G401 (cell line): ENCODE results near the gene KIF26B. TPM values are rescaled to one million over a fixed set of nuclear protein-coding genes. Genes with fewer than 3 reads are reported as not detected.

Experiments
- DNase-seq: peaks from one replicate; pipeline ENCODE4 v3.0.0-alpha.2; 2015; ENCODE audit warnings: low spot score
- in situ Hi-C: cut with HindIII; loops from 2 replicates; pipeline ENCODE4 v1.10.0; 2016; ENCODE audit warnings: low sequenced_read_pairs, mixed read lengths
- total RNA-seq: library from RNA; depleted of rRNA; stranded (reverse); fragments of >200 nt; shearing (Covaris generic); gene quantifications from 2 replicates; pipeline ENCODE4 v1.2.3, GENCODE V29; 2014

KIF26B gene
- total RNA-seq, 1 experiment from 2014 or later: 9.8 TPM

DNA sequence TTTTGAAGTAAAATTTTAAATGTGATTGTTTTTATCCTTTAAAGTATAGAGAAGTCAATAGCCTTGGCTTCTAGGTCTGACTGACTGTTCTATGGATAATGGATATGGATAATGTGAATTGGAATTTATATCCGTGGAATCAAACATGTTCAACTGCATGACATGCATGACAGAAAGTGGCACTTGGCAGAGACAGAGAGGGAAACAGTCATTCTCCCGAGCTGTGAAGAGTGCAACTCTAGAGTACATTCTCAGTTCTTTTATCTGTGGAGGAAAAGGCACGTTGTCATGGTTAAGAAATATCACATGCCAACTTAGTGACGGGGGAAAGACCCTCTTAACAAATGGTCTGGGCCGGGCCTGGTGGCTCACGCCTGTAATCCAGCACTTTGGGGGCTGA lies 67.0 kb downstream of the KIF26B start:
- in situ Hi-C loops: no loop called here
- DNase-seq: no peak

DNA sequence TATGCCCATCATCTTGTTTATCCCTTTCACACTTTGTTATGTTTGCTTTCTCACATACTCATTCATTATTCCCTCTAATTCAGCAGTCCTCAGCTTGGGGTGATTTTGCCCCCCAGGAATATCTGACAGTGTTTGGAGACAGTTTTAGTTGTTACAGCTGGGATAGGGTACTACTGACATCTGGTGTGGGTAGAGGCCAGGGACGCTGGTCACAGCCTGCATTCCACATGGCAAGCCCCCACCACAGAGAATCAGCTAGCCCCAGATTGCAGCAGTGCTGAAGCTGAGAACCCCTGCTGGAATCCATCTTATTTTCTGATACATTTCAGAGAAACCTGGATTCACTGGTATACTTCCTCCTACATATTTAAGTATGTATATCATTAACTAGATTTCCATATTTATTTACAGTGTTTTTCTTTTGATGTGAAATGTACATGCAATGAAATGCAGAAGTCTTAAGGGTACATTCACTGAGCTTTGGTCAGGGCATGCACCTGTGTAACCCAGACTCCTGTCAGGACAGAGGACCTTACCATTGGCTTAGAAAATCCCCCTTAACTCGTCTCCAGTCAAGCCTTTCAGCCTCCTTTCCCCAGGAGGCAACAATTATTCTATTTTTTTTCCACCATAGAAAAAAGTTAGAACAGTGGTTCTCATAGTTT lies 68.3 kb downstream of the KIF26B start:
- DNase-seq: no peak
- in situ Hi-C loops: no loop called here

GRCh38 chr1:245225322-245226202 lies 70.8 kb downstream of the KIF26B start:
- in situ Hi-C loops: no loop called here
- peak; percentile 81 for DNase-seq

- DNase-seq: no peak
Measured at GRCh38 chr1:245226203-245226499, 71.4 kb downstream of the KIF26B start.

GRCh38 chr1:245229051-245229450 lies 74.3 kb downstream of the KIF26B start:
- in situ Hi-C loops: no loop called here
- DNase-seq: no peak

More at GRCh38 chr1:245226203-245226499, 71.4 kb downstream of the KIF26B start:
- in situ Hi-C loops: no loop called here

DNA sequence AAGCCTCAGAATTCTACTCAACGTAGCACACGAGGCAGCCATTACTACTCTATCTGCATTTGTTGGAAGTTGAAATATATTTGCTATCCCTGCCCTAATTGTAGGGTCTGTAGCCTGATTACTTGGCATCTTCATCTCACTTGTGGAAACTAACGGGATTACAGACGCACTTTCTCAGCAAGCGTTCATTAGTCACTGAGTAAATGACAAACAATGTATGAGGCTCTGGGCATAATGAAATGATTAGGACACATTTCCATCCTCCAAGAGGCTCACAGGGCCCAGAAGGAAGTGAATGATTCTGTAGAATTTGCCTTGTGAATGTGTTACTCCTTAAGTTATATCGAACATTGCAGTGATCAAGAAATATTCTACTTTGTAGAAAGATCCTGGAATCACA lies 78.1 kb downstream of the KIF26B start:
- DNase-seq: no peak
- in situ Hi-C loops: no loop called here

- in situ Hi-C loops: no loop called here
- DNase-seq: peak; percentile 81
Measured at GRCh38 chr1:245234217-245235081, 79.7 kb downstream of the KIF26B start.

GRCh38 chr1:245235156-245235555 lies 80.4 kb downstream of the KIF26B start:
- peak; percentile 67 for DNase-seq
- in situ Hi-C loops: no loop called here

GRCh38 chr1:245240648-245241165 lies 85.9 kb downstream of the KIF26B start:
- peak; percentile 68 for DNase-seq
- in situ Hi-C loops: no loop called here

DNA sequence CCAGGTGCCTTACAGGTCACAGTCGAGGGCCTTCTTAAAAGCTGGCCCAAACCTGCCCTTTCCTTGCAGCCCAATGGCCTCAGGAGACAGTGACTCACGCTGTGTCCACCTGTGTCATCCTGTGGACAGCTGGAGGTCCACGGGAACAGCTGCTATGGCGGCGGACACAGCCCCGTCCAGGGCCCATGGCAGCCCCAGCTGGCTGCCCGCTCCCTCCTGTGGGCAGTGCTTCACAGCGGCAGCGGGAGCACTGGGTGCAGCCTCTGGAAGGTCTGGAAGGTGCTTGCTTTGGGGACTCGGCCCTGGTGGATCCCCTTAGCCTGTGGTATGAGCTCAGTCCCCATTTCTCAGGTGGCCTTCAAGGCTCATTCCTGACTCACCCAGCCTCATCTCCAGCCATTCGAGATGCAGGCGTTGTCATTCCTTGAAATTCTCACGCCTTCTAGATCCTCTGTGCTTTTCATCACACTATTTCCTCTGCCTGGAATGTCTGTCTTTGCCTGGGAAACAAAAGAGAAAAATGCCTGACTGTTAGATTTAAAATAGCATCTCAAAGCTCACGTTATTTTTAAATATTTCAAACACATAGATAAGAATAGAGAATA lies 86.8 kb downstream of the KIF26B start:
- no peak for DNase-seq
- in situ Hi-C loops: no loop called here

DNA sequence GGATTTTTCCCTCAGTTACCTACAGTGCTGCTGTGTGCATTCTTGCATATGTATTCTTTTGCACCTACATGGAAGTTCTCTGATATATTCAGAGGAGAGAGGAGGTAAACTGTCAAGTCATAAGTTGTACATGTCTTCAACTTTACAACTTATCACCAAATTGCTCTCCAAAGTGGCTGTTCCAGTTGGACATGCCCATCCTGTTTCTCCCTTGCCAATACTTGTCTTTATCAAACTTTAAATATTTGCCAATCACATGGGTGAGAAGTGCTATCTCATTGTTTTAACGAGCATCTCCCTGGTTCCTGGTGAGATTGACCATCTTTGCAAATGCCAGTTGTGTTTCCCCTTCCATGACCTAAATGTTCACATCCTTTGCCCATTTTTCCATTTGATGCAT lies 88.2 kb downstream of the KIF26B start:
- in situ Hi-C loops: no loop called here
- DNase-seq: no peak

DNA sequence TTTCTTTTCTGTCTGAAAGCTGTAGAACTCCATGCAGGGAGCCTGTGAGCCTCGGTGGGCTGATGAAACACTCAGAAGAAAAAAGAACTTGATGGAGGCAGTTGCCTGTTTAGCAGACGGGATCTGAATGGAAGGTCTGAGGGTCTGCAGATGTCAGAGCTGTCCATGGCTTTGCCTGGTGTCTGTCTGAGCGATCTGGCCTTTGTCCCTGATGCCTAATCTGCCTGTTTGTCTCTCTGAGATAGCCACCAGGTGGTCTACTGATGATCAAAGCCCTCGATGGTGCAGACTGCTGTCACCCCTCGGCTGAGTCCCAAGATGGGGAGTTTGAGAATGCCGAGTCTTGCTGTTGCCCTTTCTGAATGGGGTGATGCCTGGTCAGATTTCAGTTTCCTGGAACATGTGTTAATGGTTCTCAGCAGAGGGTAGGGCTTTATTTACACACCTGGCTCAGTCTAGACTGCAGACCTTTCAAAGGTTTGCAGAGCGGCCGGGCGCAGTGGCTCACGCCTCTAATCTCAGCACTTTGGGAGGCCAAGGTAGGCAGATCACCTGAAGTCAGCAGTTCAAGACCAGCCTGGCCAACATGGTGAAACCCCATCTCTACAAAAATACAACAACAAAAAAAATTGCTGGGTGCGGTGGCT lies 90.4 kb downstream of the KIF26B start:
- in situ Hi-C loops: no loop called here
- DNase-seq: no peak

DNA sequence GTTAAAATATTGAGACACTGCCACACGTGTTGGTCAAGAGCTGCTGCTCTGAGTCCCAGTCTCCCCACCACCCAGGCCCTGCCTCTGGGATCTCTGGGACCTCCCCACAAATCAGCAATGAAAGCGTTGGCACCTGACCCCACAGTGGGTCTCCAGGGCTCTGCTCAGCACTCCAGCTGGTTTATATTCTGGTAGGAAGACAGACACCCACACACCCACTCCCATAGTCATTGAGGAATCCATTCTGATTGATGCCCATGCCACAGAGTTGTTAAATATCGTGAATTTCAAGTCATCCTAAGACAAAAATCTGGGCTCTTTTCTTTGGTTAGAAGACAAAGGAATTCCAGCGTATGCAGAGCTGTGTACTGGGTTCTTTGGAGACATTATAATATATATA lies 91.6 kb downstream of the KIF26B start:
- in situ Hi-C loops: no loop called here

GRCh38 chr1:245247356-245247755 lies 92.6 kb downstream of the KIF26B start:
- in situ Hi-C loops: no loop called here
- DNase-seq: no peak

More for the DNA sequence above, 91.6 kb downstream of the KIF26B start:
- no peak for DNase-seq

GRCh38 chr1:245247801-245248200 lies 93.0 kb downstream of the KIF26B start:
- in situ Hi-C loops: no loop called here
- DNase-seq: peak; percentile 69

GRCh38 chr1:245248231-245248731 lies 93.5 kb downstream of the KIF26B start:
- in situ Hi-C loops: no loop called here
- DNase-seq: peak; percentile 75

- DNase-seq: no peak
- in situ Hi-C loops: no loop called here
Measured at GRCh38 chr1:245255783-245256182, 101.0 kb downstream of the KIF26B start.

- in situ Hi-C loops: no loop called here
- no peak for DNase-seq
Measured at GRCh38 chr1:245256528-245256927, 101.7 kb downstream of the KIF26B start.
